Ovary (tissue), 3 donors: ENCODE measurements around the gene STAP2.
"Not testable (repeated sequence)": the region's sequence is repeated elsewhere in the genome, so short reads cannot be mapped to it uniquely, and the experiment has no call there.

Experiments
- POLR2A ChIP-seq: fragments of 450-650 bp; IDR thresholded peaks from one replicate; pipeline ENCODE4 v1.6.1; 2017; ENCODE audit warnings: antibody characterized with exemption, mild to moderate bottlenecking, moderate library complexity
- TF ChIP-seq, protein P1 (sequence below), 3 donors: fragments of 450-650 bp in 2 of 3; fragments of 200-600 bp in 1 of 3; IDR thresholded peaks; one replicate each; pipeline versions ENCODE4 v1.5.1 to v1.8.0; 2016 to 2022; ENCODE audit warnings: antibody characterized with exemption in 3 of 3, mild to moderate bottlenecking in 1 of 3
- donor health status: DM: no; HTN: no; CAD: no.

- TF ChIP-seq, protein P1, sequence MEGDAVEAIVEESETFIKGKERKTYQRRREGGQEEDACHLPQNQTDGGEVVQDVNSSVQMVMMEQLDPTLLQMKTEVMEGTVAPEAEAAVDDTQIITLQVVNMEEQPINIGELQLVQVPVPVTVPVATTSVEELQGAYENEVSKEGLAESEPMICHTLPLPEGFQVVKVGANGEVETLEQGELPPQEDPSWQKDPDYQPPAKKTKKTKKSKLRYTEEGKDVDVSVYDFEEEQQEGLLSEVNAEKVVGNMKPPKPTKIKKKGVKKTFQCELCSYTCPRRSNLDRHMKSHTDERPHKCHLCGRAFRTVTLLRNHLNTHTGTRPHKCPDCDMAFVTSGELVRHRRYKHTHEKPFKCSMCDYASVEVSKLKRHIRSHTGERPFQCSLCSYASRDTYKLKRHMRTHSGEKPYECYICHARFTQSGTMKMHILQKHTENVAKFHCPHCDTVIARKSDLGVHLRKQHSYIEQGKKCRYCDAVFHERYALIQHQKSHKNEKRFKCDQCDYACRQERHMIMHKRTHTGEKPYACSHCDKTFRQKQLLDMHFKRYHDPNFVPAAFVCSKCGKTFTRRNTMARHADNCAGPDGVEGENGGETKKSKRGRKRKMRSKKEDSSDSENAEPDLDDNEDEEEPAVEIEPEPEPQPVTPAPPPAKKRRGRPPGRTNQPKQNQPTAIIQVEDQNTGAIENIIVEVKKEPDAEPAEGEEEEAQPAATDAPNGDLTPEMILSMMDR (IDR thresholded peaks at IDR 0.05) = not testable (repeated sequence)
- not testable (repeated sequence) for TF ChIP-seq POLR2A
Measured at GRCh38 chr19:4349225-4349624, 10.6 kb upstream of the STAP2 start.
